ENCODE measurements around the gene NRXN3.

- TF ChIP-seq, protein P1, sequence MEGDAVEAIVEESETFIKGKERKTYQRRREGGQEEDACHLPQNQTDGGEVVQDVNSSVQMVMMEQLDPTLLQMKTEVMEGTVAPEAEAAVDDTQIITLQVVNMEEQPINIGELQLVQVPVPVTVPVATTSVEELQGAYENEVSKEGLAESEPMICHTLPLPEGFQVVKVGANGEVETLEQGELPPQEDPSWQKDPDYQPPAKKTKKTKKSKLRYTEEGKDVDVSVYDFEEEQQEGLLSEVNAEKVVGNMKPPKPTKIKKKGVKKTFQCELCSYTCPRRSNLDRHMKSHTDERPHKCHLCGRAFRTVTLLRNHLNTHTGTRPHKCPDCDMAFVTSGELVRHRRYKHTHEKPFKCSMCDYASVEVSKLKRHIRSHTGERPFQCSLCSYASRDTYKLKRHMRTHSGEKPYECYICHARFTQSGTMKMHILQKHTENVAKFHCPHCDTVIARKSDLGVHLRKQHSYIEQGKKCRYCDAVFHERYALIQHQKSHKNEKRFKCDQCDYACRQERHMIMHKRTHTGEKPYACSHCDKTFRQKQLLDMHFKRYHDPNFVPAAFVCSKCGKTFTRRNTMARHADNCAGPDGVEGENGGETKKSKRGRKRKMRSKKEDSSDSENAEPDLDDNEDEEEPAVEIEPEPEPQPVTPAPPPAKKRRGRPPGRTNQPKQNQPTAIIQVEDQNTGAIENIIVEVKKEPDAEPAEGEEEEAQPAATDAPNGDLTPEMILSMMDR (IDR thresholded peaks at IDR 0.05 in 4 of 5, conservative IDR thresholded peaks at IDR 0.05 in 1 of 5), result no peak
- TF ChIP-seq POLR2A (IDR thresholded peaks at IDR 0.05), result no peak
Measured at GRCh38 chr14:78164226-78164853, 5.8 kb upstream of the NRXN3 start.
